ENCODE measurements around the gene IRF2BP1. TPM values are rescaled to one million over a fixed set of nuclear protein-coding genes. Genes with fewer than 3 reads are reported as not detected.
A peak's percentile ranks its signal among the peaks of the same experiment; 100 is the strongest.

IRF2BP1 gene
- total and polyA plus RNA-seq, 2 of the 13 experiments (the other 11 are each of a cell fraction or from before 2014, with no cell fraction given) = 4.3 to 14.3 TPM

- TF ChIP-seq ZBTB26 (CRISPR knock-in tag; IDR thresholded peaks at IDR 0.05; ENCODE audit: borderline replicate concordance) (no peak; the same call in 1 of the 2 replicates), PHF21A (CRISPR knock-in tag; IDR thresholded peaks at IDR 0.05) (peak; percentile 76), MZF1 (CRISPR knock-in tag; IDR thresholded peaks at IDR 0.05; ENCODE audit: borderline replicate concordance) (no peak), HMG20B (CRISPR knock-in tag; conservative IDR thresholded peaks at IDR 0.05) (no peak), TGIF2 (CRISPR knock-in tag; IDR thresholded peaks at IDR 0.05) (peak; percentile 96; the same call in 1 of the 2 replicates), SP140L (CRISPR knock-in tag; IDR thresholded peaks at IDR 0.05; ENCODE audit: borderline replicate concordance) (no peak), ADNP (CRISPR knock-in tag; IDR thresholded peaks at IDR 0.05) (no peak), CREBL2 (CRISPR knock-in tag; IDR thresholded peaks at IDR 0.05; ENCODE audit: borderline replicate concordance) (no peak), ZNF550 (CRISPR knock-in tag; IDR thresholded peaks at IDR 0.05; ENCODE audit: borderline replicate concordance) (no peak), TFAP4 (IDR thresholded peaks at IDR 0.05; ENCODE audit: borderline replicate concordance, low read depth) (peak; percentile 71; the same call in 1 of the 2 replicates), ZFP91 (CRISPR knock-in tag; IDR thresholded peaks at IDR 0.05; ENCODE audit: borderline replicate concordance) (peak; percentile 38; the same call in 1 of the 2 replicates), ZNF446 (CRISPR knock-in tag; IDR thresholded peaks at IDR 0.05) (no peak), CCAR2 (optimal IDR thresholded peaks at IDR 0.05; ENCODE audit: low read depth, low read length) (no peak), MEIS2 (CRISPR knock-in tag; IDR thresholded peaks at IDR 0.05) (peak; percentile 63; the same call in 1 of the 2 replicates), SRF (IDR thresholded peaks at IDR 0.05; ENCODE audit: low read depth, low read length) (no peak), AGO1 (IDR thresholded peaks at IDR 0.05; ENCODE audit: low read depth, low read length, poor library complexity, severe bottlenecking) (no peak), ZNF788 (CRISPR knock-in tag; IDR thresholded peaks at IDR 0.05; ENCODE audit: borderline replicate concordance) (no peak; the same call in 1 of the 2 replicates), IKZF5 (CRISPR knock-in tag; IDR thresholded peaks at IDR 0.05) (peak; percentile 80), NCOA2 (CRISPR knock-in tag; IDR thresholded peaks at IDR 0.05) (peak; percentile 59)
These were observed 7.7 kb downstream of the IRF2BP1 start (continued) for GRCh38 chr19:45878043-45878794.

Measured in HepG2 (cell line).